PFSK-1 (cell line): Measurements from ENCODE around the gene CCDC192.

Experiments used
- POLR2AphosphoS5 ChIP-seq: IDR thresholded peaks from 2 replicates; pipeline ENCODE4 v1.6.1; 2012; ENCODE audit warnings: low read depth, mild to moderate bottlenecking, control low read depth, low read length, moderate library complexity
- SIN3A ChIP-seq: IDR thresholded peaks from 2 replicates; pipeline ENCODE4 v1.6.1; 2012; ENCODE audit warnings: mild to moderate bottlenecking, low read length, moderate library complexity, borderline replicate concordance; ENCODE audit not compliant: insufficient read depth
- TAF1 ChIP-seq: IDR thresholded peaks from 2 replicates; pipeline ENCODE4 v1.6.1; 2012; ENCODE audit warnings: low read length, control low read depth, borderline replicate concordance; ENCODE audit not compliant: insufficient read depth
- TF ChIP-seq, protein P1 (sequence below), 2 experiments: IDR thresholded peaks; 2 replicates each; pipeline versions ENCODE4 v1.6.1 to v1.8.0; 2011 to 2012; ENCODE audit warnings: low read depth in 2 of 2, low read length in 2 of 2, control low read depth in 1 of 2, inconsistent platforms in 1 of 2, mild to moderate bottlenecking in 1 of 2, moderate library complexity in 1 of 2; ENCODE audit not compliant: insufficient read depth in 1 of 2

DNA sequence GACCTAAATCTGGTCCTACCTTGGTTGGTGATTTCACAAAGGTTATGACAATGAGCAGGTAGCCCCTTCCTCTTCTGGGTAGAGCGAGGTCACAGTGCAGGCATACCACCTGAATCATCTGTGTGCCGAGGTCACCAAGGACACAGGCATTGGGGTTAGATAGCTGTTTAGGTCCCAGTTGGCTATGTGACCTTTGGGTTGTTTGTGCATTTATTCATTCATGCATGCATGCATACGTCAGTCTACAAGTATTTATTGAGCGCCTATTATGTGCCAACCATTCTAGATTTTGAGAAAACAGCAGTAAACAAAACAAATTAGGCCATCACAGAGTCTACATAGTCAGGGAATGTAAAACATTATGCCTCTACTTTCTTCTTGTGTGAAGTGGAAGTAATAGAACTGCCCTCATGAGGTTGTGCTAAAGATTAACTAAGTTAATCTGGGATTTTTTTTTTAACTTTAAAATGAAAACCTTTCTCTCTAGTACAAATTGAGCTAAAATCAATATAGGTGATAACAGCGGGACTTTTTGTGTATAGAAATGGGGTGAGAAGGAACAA lies 275.6 kb downstream of the CCDC192 start:
- TF ChIP-seq POLR2AphosphoS5 (no peak), SIN3A (no peak), TAF1 (no peak)
- TF ChIP-seq, protein P1, sequence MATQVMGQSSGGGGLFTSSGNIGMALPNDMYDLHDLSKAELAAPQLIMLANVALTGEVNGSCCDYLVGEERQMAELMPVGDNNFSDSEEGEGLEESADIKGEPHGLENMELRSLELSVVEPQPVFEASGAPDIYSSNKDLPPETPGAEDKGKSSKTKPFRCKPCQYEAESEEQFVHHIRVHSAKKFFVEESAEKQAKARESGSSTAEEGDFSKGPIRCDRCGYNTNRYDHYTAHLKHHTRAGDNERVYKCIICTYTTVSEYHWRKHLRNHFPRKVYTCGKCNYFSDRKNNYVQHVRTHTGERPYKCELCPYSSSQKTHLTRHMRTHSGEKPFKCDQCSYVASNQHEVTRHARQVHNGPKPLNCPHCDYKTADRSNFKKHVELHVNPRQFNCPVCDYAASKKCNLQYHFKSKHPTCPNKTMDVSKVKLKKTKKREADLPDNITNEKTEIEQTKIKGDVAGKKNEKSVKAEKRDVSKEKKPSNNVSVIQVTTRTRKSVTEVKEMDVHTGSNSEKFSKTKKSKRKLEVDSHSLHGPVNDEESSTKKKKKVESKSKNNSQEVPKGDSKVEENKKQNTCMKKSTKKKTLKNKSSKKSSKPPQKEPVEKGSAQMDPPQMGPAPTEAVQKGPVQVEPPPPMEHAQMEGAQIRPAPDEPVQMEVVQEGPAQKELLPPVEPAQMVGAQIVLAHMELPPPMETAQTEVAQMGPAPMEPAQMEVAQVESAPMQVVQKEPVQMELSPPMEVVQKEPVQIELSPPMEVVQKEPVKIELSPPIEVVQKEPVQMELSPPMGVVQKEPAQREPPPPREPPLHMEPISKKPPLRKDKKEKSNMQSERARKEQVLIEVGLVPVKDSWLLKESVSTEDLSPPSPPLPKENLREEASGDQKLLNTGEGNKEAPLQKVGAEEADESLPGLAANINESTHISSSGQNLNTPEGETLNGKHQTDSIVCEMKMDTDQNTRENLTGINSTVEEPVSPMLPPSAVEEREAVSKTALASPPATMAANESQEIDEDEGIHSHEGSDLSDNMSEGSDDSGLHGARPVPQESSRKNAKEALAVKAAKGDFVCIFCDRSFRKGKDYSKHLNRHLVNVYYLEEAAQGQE (IDR thresholded peaks at IDR 0.05; ENCODE audit: insufficient read depth in 1 of 2, low read depth in 2 of 2, low read length in 2 of 2) = no peak
